Measurements from ENCODE around the gene SHANK1.
"Not testable (repeated sequence)": the region's sequence is repeated elsewhere in the genome, so short reads cannot be mapped to it uniquely, and the experiment has no call there.

SHANK1 gene

GRCh38 chr19:50756244-50756643 lies 36.6 kb upstream of the SHANK1 start:
- not testable (repeated sequence) for H4K20me1 ChIP-seq (ENCODE audit: insufficient read depth, low read length); H3K4me3 ChIP-seq (ENCODE audit: low read depth, low read length, poor library complexity, severe bottlenecking); H3K4me1 ChIP-seq (ENCODE audit: insufficient read depth, low read length, severe bottlenecking); H3K36me3 ChIP-seq (ENCODE audit: insufficient read depth, low read length); H3K4me2 ChIP-seq (ENCODE audit: low read length); H3K9me2 ChIP-seq (ENCODE audit: low read depth, low read length); H3K27me3 ChIP-seq (ENCODE audit: insufficient read depth, low read length); H3K9me3 ChIP-seq (ENCODE audit: low read length); H3F3A ChIP-seq (ENCODE audit: insufficient read depth, low read length); H3K27ac ChIP-seq (ENCODE audit: low read depth, low read length, poor library complexity, severe bottlenecking); H3K9ac ChIP-seq (ENCODE audit: low read length); H3K79me2 ChIP-seq (ENCODE audit: insufficient read depth, low read length); H2AFZ ChIP-seq (ENCODE audit: low read length)

- Histone ChIP-seq H4K20me1 (ENCODE audit: insufficient read depth, low read length) (no peaks in the 10 kb centered on the region), H3K9me3 (ENCODE audit: low read length) (no peaks in the 10 kb centered on the region), H3K4me2 (ENCODE audit: low read length) (no peak overlapping the region), H3K9me2 (ENCODE audit: low read depth, low read length) (no peaks in the 10 kb centered on the region), H3K9ac (ENCODE audit: low read length) (no peak overlapping the region), H3K4me3 (ENCODE audit: low read depth, low read length, poor library complexity, severe bottlenecking) (no peak overlapping the region), H2AFZ (ENCODE audit: low read length) (no peak overlapping the region), H3K4me1 (ENCODE audit: insufficient read depth, low read length, severe bottlenecking) (no peaks in the 10 kb centered on the region), H3F3A (ENCODE audit: insufficient read depth, low read length) (no peaks in the 10 kb centered on the region), H3K36me3 (ENCODE audit: insufficient read depth, low read length) (no peaks in the 10 kb centered on the region), H3K79me2 (ENCODE audit: insufficient read depth, low read length) (no peaks in the 10 kb centered on the region), H3K27ac (ENCODE audit: low read depth, low read length, poor library complexity, severe bottlenecking) (no peak overlapping the region), H3K27me3 (ENCODE audit: insufficient read depth, low read length) (no peaks in the 10 kb centered on the region)
- TF ChIP-seq EZH2 (IDR thresholded peaks at IDR 0.05; ENCODE audit: borderline replicate concordance, low read length) (no peak), CTCF (IDR thresholded peaks at IDR 0.05; ENCODE audit: low read length) (no peak)
Observed at GRCh38 chr19:50753879-50754278, 34.3 kb upstream of the SHANK1 start.

GRCh38 chr19:50750010-50750409 lies 30.4 kb upstream of the SHANK1 start:
- H3K4me3 ChIP-seq (ENCODE audit: low read depth, low read length, poor library complexity, severe bottlenecking) = no peak overlapping the region
- no peaks in the 10 kb centered on the region for H3K36me3 ChIP-seq (ENCODE audit: insufficient read depth, low read length)
- no peaks in the 10 kb centered on the region for H3K27me3 ChIP-seq (ENCODE audit: insufficient read depth, low read length)
- H3K79me2 ChIP-seq (ENCODE audit: insufficient read depth, low read length) = no peaks in the 10 kb centered on the region
- H3K27ac ChIP-seq (ENCODE audit: low read depth, low read length, poor library complexity, severe bottlenecking) = no peak overlapping the region
- no peaks in the 10 kb centered on the region for H3K9me2 ChIP-seq (ENCODE audit: low read depth, low read length)
- no peaks in the 10 kb centered on the region for H3F3A ChIP-seq (ENCODE audit: insufficient read depth, low read length)
- H4K20me1 ChIP-seq (ENCODE audit: insufficient read depth, low read length) = no peaks in the 10 kb centered on the region
- H3K9me3 ChIP-seq (ENCODE audit: low read length) = no peaks in the 10 kb centered on the region
- H3K4me1 ChIP-seq (ENCODE audit: insufficient read depth, low read length, severe bottlenecking) = no peaks in the 10 kb centered on the region
- no peak overlapping the region for H3K9ac ChIP-seq (ENCODE audit: low read length)
- no peak overlapping the region for H3K4me2 ChIP-seq (ENCODE audit: low read length)
- TF ChIP-seq CTCF (IDR thresholded peaks at IDR 0.05; ENCODE audit: low read length) (no peak), EZH2 (IDR thresholded peaks at IDR 0.05; ENCODE audit: borderline replicate concordance, low read length) (no peak)
- no peak overlapping the region for H2AFZ ChIP-seq (ENCODE audit: low read length)

GRCh38 chr19:50749490-50749889 lies 29.9 kb upstream of the SHANK1 start:
- Histone ChIP-seq H3K27me3 (ENCODE audit: insufficient read depth, low read length) (no peaks in the 10 kb centered on the region), H3K9me2 (ENCODE audit: low read depth, low read length) (no peaks in the 10 kb centered on the region), H3K9me3 (ENCODE audit: low read length) (no peaks in the 10 kb centered on the region), H2AFZ (ENCODE audit: low read length) (no peak overlapping the region), H3K27ac (ENCODE audit: low read depth, low read length, poor library complexity, severe bottlenecking) (no peak overlapping the region), H3K4me3 (ENCODE audit: low read depth, low read length, poor library complexity, severe bottlenecking) (no peak overlapping the region), H3F3A (ENCODE audit: insufficient read depth, low read length) (no peaks in the 10 kb centered on the region), H4K20me1 (ENCODE audit: insufficient read depth, low read length) (no peaks in the 10 kb centered on the region), H3K36me3 (ENCODE audit: insufficient read depth, low read length) (no peaks in the 10 kb centered on the region), H3K9ac (ENCODE audit: low read length) (no peak overlapping the region), H3K4me2 (ENCODE audit: low read length) (no peak overlapping the region), H3K4me1 (ENCODE audit: insufficient read depth, low read length, severe bottlenecking) (no peaks in the 10 kb centered on the region), H3K79me2 (ENCODE audit: insufficient read depth, low read length) (no peaks in the 10 kb centered on the region)
- TF ChIP-seq EZH2 (IDR thresholded peaks at IDR 0.05; ENCODE audit: borderline replicate concordance, low read length) (no peak), CTCF (IDR thresholded peaks at IDR 0.05; ENCODE audit: low read length) (no peak)

GRCh38 chr19:50747141-50747540 lies 27.5 kb upstream of the SHANK1 start:
- H2AFZ ChIP-seq (ENCODE audit: low read length) = not testable (repeated sequence)

More at GRCh38 chr19:50747141-50747540, 27.5 kb upstream of the SHANK1 start:
- H3K4me2 ChIP-seq (ENCODE audit: low read length); H3K4me1 ChIP-seq (ENCODE audit: insufficient read depth, low read length, severe bottlenecking); H4K20me1 ChIP-seq (ENCODE audit: insufficient read depth, low read length); H3F3A ChIP-seq (ENCODE audit: insufficient read depth, low read length); H3K9ac ChIP-seq (ENCODE audit: low read length); H3K79me2 ChIP-seq (ENCODE audit: insufficient read depth, low read length); H3K9me2 ChIP-seq (ENCODE audit: low read depth, low read length); H3K4me3 ChIP-seq (ENCODE audit: low read depth, low read length, poor library complexity, severe bottlenecking); H3K9me3 ChIP-seq (ENCODE audit: low read length); H3K36me3 ChIP-seq (ENCODE audit: insufficient read depth, low read length); H3K27me3 ChIP-seq (ENCODE audit: insufficient read depth, low read length); H3K27ac ChIP-seq (ENCODE audit: low read depth, low read length, poor library complexity, severe bottlenecking): not testable (repeated sequence)

All from OCI-LY1 (cell line).